ENCODE measurements around the gene NUDT19.
"Not testable (repeated sequence)": the region's sequence is repeated elsewhere in the genome, so short reads cannot be mapped to it uniquely, and the experiment has no call there.

Gene NUDT19

DNA sequence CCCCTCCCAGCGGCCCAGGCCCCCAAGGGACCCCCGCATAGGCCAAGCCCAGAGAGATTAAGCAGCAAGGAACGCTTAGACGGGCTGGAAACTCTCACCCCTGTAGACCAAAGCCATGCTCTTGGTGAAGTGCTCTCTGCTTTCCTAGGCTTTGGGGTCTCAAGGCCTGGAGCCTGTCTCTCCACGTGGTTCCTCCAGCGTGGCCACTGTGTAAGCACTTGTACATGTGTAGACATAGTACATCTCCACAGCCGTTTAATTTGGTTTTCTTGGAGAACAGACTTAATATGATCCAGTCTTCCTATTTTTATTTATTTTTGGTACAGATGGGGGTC is 1.1 kb downstream of the NUDT19 start (continued):
- no peak for TF ChIP-seq RARB (CRISPR knock-in tag; IDR thresholded peaks at IDR 0.05)
- TF ChIP-seq, protein P1, sequence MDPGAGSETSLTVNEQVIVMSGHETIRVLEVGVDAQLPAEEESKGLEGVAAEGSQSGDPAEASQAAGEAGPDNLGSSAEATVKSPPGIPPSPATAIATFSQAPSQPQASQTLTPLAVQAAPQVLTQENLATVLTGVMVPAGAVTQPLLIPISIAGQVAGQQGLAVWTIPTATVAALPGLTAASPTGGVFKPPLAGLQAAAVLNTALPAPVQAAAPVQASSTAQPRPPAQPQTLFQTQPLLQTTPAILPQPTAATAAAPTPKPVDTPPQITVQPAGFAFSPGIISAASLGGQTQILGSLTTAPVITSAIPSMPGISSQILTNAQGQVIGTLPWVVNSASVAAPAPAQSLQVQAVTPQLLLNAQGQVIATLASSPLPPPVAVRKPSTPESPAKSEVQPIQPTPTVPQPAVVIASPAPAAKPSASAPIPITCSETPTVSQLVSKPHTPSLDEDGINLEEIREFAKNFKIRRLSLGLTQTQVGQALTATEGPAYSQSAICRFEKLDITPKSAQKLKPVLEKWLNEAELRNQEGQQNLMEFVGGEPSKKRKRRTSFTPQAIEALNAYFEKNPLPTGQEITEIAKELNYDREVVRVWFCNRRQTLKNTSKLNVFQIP (CRISPR knock-in tag; IDR thresholded peaks at IDR 0.05; ENCODE audit: borderline replicate concordance, low read depth) = no peak

DNA sequence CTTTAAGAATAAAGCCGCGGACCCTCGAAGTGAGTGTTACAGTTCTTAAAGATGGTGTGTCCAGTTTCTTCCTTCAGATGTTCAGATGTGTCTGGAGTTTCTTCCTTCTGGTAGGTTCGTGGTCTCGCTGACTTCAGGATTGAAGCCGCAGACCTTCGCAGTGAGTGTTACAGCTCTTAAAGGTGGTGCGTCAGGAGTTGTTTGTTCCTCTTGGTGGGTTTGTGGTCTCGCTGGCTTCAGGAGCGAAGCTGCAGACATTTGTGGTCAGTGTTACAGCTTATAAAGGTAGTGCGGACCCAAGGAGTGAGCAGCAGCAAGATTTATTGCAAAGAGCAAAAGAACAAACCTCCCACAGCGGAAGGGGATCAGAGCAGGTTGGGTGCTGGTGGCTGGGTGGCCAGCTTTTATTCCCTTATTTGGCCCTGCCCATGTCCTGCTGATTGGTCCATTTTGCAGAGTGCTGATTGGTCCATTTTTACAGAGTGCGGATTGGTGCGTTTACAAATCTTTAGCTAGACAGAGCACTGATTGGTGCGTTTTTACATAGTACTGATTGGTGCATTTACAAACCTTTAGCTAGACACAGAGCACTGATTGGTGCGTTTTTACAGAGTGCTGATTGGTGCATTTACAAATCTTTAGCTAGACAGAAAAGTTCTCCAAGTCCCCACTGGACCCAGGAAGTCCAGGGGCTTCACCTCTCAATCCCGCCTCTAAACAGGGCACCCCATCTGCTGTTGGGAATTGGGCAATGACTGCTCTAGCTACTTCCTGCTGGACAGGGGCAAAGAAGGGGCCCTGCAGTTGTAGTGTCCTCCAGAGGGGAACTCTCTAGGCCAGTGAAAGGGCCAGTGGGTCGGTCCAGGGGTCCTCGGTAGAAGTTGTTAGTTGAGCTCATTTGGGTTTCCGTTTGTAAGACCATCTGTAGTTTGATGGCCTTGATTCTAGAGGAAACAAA is 1.8 kb downstream of the NUDT19 start:
- ATAC-seq = not testable (repeated sequence)

DNA sequence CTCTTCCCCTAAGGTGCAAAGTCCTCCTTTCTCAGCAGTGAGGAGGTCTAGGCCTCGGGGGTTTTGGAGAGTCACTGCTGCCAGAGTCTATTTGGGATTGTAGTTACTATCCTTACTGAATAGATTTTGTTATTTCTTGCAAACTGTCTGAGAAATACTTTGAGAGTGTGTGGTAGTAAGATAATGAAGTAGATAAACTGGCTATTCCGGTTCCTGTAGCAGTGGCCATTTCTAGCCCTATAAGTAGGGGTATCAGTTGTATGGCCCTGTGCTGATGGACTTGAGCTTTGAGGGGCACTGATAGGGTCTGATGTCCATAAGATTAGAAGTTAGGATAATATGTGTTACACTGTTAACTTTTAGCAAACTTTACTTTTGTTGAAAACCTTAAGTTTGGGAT is 2.7 kb downstream of the NUDT19 start:
- not testable (repeated sequence) for ATAC-seq

DNA sequence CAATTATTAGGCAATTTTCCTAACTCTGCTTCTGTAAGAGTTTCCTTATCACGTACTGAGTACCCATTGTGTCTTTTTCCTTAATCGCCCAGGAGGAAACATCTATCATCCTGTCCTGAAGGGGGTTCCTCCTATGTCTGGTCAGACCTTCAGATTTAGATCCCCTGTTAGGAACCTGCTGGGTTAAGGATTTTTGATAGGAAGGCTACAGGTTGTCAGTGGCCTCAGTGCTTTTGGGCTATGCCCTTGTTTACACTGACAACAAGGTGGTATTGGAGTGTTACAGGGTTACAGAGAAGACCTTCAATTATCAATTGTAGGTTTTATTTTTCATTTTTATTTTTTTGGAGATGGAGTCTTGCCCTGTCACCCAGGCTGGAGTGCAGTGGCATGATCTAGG is 3.2 kb downstream of the NUDT19 start:
- not testable (repeated sequence) for ATAC-seq

DNA sequence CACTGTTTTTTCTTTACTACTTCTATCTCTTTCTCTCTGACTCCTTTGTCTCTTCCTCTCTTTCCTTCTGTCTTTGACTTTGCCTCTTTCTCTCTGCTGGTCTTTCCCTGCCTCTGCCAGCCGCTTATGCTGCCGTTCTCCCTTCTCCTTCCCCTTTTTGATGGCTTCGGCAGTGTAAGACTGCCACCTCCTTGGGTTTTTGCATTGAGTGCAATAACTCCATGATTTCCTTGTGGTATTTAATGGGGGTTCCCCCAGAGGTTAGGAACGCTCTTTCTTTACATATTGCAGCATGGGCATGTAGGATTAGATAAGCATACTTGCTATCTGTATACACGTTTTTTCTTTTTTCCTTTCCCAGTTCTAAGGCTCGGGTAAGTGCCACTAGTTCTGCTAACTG is 3.9 kb downstream of the NUDT19 start:
- ATAC-seq = not testable (repeated sequence)

DNA sequence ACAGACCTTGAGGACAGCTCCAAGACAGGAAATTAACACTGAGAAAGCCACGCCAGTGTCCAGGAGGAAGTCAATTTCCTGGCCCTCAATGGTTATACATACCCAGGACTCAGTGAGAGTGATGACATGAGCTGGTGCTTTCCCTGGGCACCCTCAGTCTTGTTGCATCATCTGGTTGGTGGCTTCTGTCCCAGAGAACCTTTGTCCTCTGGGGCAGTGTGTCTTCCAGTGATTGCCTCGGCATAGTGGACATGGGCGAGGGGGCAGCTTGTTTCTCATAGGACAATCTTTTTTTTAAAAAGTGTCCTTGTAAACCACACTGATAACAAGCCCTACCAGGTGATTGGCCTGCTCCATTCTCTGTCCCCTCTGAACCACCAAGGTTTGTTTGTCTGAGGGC is 5.2 kb downstream of the NUDT19 start:
- ATAC-seq = not testable (repeated sequence)

DNA sequence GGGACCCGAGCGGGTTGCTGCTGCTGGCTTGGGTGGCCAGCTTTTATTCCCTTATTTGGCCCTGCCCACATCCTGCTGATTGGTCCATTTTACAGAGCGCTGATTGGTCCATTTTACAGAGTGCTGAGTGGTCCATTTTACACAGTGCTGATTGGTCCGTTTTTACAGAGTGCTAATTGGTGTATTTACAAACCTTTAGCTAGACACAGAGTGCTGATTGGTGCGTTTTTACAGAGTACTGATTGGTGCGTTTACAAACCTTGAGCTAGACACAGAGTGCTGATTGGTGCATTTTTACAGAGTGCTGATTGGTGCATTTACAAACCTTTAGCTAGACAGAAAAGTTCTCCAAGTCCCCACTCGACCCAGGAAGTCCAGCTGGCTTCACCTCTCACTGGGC is 8.5 kb downstream of the NUDT19 start:
- not testable (repeated sequence) for ATAC-seq

DNA sequence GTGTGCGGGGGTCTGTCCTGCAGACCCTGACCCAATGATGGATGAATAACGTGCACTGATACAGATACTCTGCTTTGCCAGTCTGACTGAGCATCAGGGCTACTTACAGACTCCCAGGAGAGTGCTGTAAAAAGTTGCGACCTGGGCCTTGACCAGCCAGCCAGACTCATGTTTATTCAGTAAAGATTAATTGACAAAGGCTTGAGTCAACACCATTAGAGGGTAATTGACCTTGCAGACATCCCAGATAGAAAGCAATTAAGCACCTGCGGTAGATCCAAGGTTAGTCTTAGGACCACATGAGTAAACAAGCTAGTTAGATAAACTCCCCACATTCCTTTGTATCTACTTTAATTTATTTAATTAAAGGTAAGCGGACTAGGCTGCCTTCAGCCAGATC is 10.4 kb downstream of the NUDT19 start:
- ATAC-seq = no peak
- TF ChIP-seq, protein P2, sequence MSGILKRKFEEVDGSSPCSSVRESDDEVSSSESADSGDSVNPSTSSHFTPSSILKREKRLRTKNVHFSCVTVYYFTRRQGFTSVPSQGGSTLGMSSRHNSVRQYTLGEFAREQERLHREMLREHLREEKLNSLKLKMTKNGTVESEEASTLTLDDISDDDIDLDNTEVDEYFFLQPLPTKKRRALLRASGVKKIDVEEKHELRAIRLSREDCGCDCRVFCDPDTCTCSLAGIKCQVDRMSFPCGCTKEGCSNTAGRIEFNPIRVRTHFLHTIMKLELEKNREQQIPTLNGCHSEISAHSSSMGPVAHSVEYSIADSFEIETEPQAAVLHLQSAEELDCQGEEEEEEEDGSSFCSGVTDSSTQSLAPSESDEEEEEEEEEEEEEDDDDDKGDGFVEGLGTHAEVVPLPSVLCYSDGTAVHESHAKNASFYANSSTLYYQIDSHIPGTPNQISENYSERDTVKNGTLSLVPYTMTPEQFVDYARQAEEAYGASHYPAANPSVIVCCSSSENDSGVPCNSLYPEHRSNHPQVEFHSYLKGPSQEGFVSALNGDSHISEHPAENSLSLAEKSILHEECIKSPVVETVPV (CRISPR knock-in tag; IDR thresholded peaks at IDR 0.05) = no peak
- TF ChIP-seq CSDC2 (CRISPR knock-in tag; IDR thresholded peaks at IDR 0.05) (no peak), GLIS3 (CRISPR knock-in tag; IDR thresholded peaks at IDR 0.05) (no peak), TOX (CRISPR knock-in tag; IDR thresholded peaks at IDR 0.05; ENCODE audit: borderline replicate concordance) (no peak), PPARA (CRISPR knock-in tag; IDR thresholded peaks at IDR 0.05; ENCODE audit: borderline replicate concordance) (no peak), ZNF70 (CRISPR knock-in tag; IDR thresholded peaks at IDR 0.05) (no peak), ZNF8 (CRISPR knock-in tag; IDR thresholded peaks at IDR 0.05) (no peak), ARNTL (CRISPR knock-in tag; IDR thresholded peaks at IDR 0.05; ENCODE audit: borderline replicate concordance, low read depth) (no peak), ZFP30 (CRISPR knock-in tag; IDR thresholded peaks at IDR 0.05) (no peak), RARB (CRISPR knock-in tag; IDR thresholded peaks at IDR 0.05) (no peak), TCF4 (CRISPR knock-in tag; IDR thresholded peaks at IDR 0.05; ENCODE audit: borderline replicate concordance) (peak; percentile 62; the same call in 1 of the 2 replicates), ESRRG (CRISPR knock-in tag; IDR thresholded peaks at IDR 0.05) (no peak), ZFP3 (CRISPR knock-in tag; IDR thresholded peaks at IDR 0.05) (no peak), ISL1 (CRISPR knock-in tag; IDR thresholded peaks at IDR 0.05) (peak; percentile 75), ZC3H10 (CRISPR knock-in tag; IDR thresholded peaks at IDR 0.05) (no peak), ZNF565 (CRISPR knock-in tag; conservative IDR thresholded peaks at IDR 0.05; ENCODE audit: low read depth) (no peak), SNAI2 (CRISPR knock-in tag; IDR thresholded peaks at IDR 0.05) (peak; percentile 82; the same call in 1 of the 2 replicates)
- TF ChIP-seq, protein P1 (CRISPR knock-in tag; IDR thresholded peaks at IDR 0.05; ENCODE audit: borderline replicate concordance, low read depth) = no peak
- TF ChIP-seq, protein P3, sequence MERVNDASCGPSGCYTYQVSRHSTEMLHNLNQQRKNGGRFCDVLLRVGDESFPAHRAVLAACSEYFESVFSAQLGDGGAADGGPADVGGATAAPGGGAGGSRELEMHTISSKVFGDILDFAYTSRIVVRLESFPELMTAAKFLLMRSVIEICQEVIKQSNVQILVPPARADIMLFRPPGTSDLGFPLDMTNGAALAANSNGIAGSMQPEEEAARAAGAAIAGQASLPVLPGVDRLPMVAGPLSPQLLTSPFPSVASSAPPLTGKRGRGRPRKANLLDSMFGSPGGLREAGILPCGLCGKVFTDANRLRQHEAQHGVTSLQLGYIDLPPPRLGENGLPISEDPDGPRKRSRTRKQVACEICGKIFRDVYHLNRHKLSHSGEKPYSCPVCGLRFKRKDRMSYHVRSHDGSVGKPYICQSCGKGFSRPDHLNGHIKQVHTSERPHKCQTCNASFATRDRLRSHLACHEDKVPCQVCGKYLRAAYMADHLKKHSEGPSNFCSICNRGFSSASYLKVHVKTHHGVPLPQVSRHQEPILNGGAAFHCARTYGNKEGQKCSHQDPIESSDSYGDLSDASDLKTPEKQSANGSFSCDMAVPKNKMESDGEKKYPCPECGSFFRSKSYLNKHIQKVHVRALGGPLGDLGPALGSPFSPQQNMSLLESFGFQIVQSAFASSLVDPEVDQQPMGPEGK (CRISPR knock-in tag; IDR thresholded peaks at IDR 0.05; ENCODE audit: borderline replicate concordance) = no peak
- TF ChIP-seq, protein P4, sequence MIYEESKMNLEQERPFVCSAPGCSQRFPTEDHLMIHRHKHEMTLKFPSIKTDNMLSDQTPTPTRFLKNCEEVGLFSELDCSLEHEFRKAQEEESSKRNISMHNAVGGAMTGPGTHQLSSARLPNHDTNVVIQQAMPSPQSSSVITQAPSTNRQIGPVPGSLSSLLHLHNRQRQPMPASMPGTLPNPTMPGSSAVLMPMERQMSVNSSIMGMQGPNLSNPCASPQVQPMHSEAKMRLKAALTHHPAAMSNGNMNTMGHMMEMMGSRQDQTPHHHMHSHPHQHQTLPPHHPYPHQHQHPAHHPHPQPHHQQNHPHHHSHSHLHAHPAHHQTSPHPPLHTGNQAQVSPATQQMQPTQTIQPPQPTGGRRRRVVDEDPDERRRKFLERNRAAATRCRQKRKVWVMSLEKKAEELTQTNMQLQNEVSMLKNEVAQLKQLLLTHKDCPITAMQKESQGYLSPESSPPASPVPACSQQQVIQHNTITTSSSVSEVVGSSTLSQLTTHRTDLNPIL (CRISPR knock-in tag; IDR thresholded peaks at IDR 0.05; ENCODE audit: low read depth) = no peak
